Lower leg skin (tissue), 3 donors: ENCODE measurements around the gene HSPA12B.

Experiments used
- CTCF ChIP-seq, 3 donors: fragments of 450-650 bp; IDR thresholded peaks; one replicate each; pipeline ENCODE4 v1.5.1; 2016; ENCODE audit warnings: antibody characterized with exemption in 3 of 3, mild to moderate bottlenecking in 3 of 3, moderate library complexity in 2 of 3
- POLR2A ChIP-seq, 2 donors: fragments of 450-650 bp; IDR thresholded peaks; one replicate each; pipeline ENCODE4 v1.6.1; 2016 to 2017; ENCODE audit warnings: antibody characterized with exemption in 2 of 2, mild to moderate bottlenecking in 1 of 2, moderate library complexity in 1 of 2

GRCh38 chr20:3782597-3782996, 50.1 kb downstream of the HSPA12B start:
- no peak for TF ChIP-seq POLR2A (IDR thresholded peaks at IDR 0.05)
- no peak for TF ChIP-seq CTCF (IDR thresholded peaks at IDR 0.05)
